K562 (cell line): ENCODE data around the gene PTOV1. TPM values are rescaled to one million over a fixed set of nuclear protein-coding genes. Genes with fewer than 3 reads are reported as not detected.
A peak's percentile ranks its signal among the peaks of the same experiment; 100 is the strongest.

Experiments
- ATAC-seq: fragments of 200-7000 bp; cut with Tn5 transposase; 3 replicates; pipeline ENCODE4 v1.9.1; 2020; ENCODE audit warnings: moderate library complexity
- BruUV-seq: library from RNA; stranded (reverse); fragments of 400-500 nt; replicated peaks from 2 replicates; lab custom pipeline; 2021; lab: Mats Ljungman, UMichigan
- CTCF ChIA-PET: fragments of 300-600 bp; formaldehyde crosslinking; extraction: SDS; loops from one replicate; lab custom pipeline; 2021; ENCODE audit warnings: low intra/inter-chr PET ratio; lab: Yijun Ruan, JAX
- POLR2A ChIA-PET: fragments of 300-600, 350-650 bp; sonication (Branson Sonifier 250); formaldehyde crosslinking; extraction: SDS; loops from one replicate; lab custom pipeline; 2021; ENCODE audit warnings: antibody characterized with exemption, inconsistent platforms; lab: Yijun Ruan, JAX
- DNase-seq, 4 experiments: peaks; one replicate each; pipeline versions ENCODE4 v3.0.0 to v3.0.0-alpha.2; 2011 to 2018; ENCODE audit warnings: low spot score in 3 of 4, mixed read lengths in 3 of 4; ENCODE audit errors: extremely low read depth in 1 of 4
- FAIRE-seq: peaks from 2 replicates; lab custom pipeline; 2011; peaks lifted over from hg19 to GRCh38; lab: Jason Lieb, UNC
- H2AFZ ChIP-seq: 2 replicates; pipeline ENCODE4 v1.6.0; 2011; ENCODE audit warnings: low read depth, low read length, control low read depth, inconsistent platforms
- H3K27ac ChIP-seq: fragments of 200-600 bp; 3 replicates; pipeline ENCODE4 v1.8.0; 2011; ENCODE audit warnings: low read depth, mild to moderate bottlenecking, control low read depth, inconsistent platforms, low read length, moderate library complexity, mixed read lengths; ENCODE audit errors: extremely low read depth
- H3K27me3 ChIP-seq, 2 experiments: fragments of 300-600 bp in 1 of 2; 2 replicates in 1 of 2; 3 replicates in 1 of 2; pipeline versions ENCODE4 v1.6.0 to v1.8.0; 2011; ENCODE audit warnings: inconsistent platforms in 2 of 2, low read length in 2 of 2, mild to moderate bottlenecking in 1 of 2, mixed read lengths in 1 of 2, moderate library complexity in 1 of 2; ENCODE audit not compliant: control insufficient read depth in 2 of 2, insufficient read depth in 2 of 2
- H3K36me3 ChIP-seq: fragments of 300-600 bp; 3 replicates; pipeline ENCODE4 v1.8.0; 2011; ENCODE audit warnings: mild to moderate bottlenecking, low read length, inconsistent platforms; ENCODE audit not compliant: control insufficient read depth, insufficient read depth
- H3K4me1 ChIP-seq, 2 experiments: fragments of 200-600 bp in 1 of 2; replicated peaks in 1 of 2; 2 replicates in 1 of 2; 3 replicates in 1 of 2; pipeline versions ENCODE4 v1.5.1 to v1.8.0; 2011; ENCODE audit warnings: inconsistent platforms in 2 of 2, low read length in 2 of 2, mild to moderate bottlenecking in 1 of 2, mixed read lengths in 1 of 2, moderate library complexity in 1 of 2; ENCODE audit not compliant: control insufficient read depth in 2 of 2, insufficient read depth in 2 of 2
- H3K4me2 ChIP-seq: 2 replicates; pipeline ENCODE4 v1.6.1; 2011; ENCODE audit warnings: low read length, control low read depth, inconsistent platforms, mixed read lengths; ENCODE audit not compliant: insufficient read depth
- H3K4me3 ChIP-seq: fragments of 200-600 bp; sonication (generic), shearing (Covaris generic); 2 replicates; pipeline ENCODE4 v1.5.1; 2016; ENCODE audit warnings: control low read depth, inconsistent platforms
- H3K79me2 ChIP-seq: fragments of 200-600 bp; 3 replicates; pipeline ENCODE4 v1.8.0; 2011; ENCODE audit warnings: low read length, inconsistent platforms; ENCODE audit not compliant: control insufficient read depth, insufficient read depth
- H3K9ac ChIP-seq, 2 experiments: 2 replicates each; pipeline versions ENCODE4 v1.6.0 to v1.6.1; 2011; ENCODE audit warnings: low read depth in 2 of 2, low read length in 2 of 2, control low read depth in 1 of 2, inconsistent platforms in 1 of 2, mild to moderate bottlenecking in 1 of 2, mixed read lengths in 1 of 2; ENCODE audit not compliant: insufficient read depth in 1 of 2
- H3K9me1 ChIP-seq: one replicate; pipeline ENCODE4 v1.6.0; 2011; ENCODE audit warnings: inconsistent platforms, mild to moderate bottlenecking, low read length, moderate library complexity; ENCODE audit not compliant: control insufficient read depth, insufficient read depth
- H3K9me3 ChIP-seq: replicated peaks from 2 replicates; pipeline ENCODE4 v1.5.1; 2011; ENCODE audit warnings: low read depth, low read length, inconsistent platforms; ENCODE audit not compliant: control insufficient read depth, insufficient read depth
- H4K20me1 ChIP-seq: replicated peaks from 2 replicates; pipeline ENCODE4 v1.6.1; 2011; ENCODE audit warnings: low read length, inconsistent platforms, mixed read lengths; ENCODE audit not compliant: control insufficient read depth, insufficient read depth
- ARID1B ChIP-seq: fragments of 450-650 bp; IDR thresholded peaks from 2 replicates; pipeline ENCODE4 v1.6.1; 2016; ENCODE audit warnings: antibody characterized with exemption, mild to moderate bottlenecking, inconsistent platforms
- BCOR ChIP-seq: fragments of 450-650 bp; IDR thresholded peaks from 2 replicates; pipeline ENCODE4 v1.6.1; 2016
- CHD4 ChIP-seq: fragments of 200-600 bp; sonication (generic); IDR thresholded peaks from 3 replicates; pipeline ENCODE4 v1.6.1; 2012; ENCODE audit warnings: low read depth, mild to moderate bottlenecking, mixed read lengths, low read length, inconsistent platforms; ENCODE audit not compliant: insufficient read depth, insufficient replicate concordance, poor library complexity, severe bottlenecking
- HDAC2 ChIP-seq: fragments of 450-650 bp; IDR thresholded peaks from 2 replicates; pipeline ENCODE4 v1.6.1; 2016; ENCODE audit warnings: mild to moderate bottlenecking
- MYC ChIP-seq, 2 experiments: fragments of 250-450 bp in 1 of 2; sonication (Bioruptor Pico) in 1 of 2; IDR thresholded peaks; 2 replicates each; pipeline versions ENCODE4 v1.5.1 to v1.6.1; 2012 to 2021; ENCODE audit warnings: low read depth in 2 of 2, borderline replicate concordance in 1 of 2, improper control_type of control experiment in 1 of 2, low read length in 1 of 2, mild to moderate bottlenecking in 1 of 2, moderate library complexity in 1 of 2
- MYNN ChIP-seq, 2 experiments: sonication (generic); formaldehyde crosslinking in 1 of 2; IDR thresholded peaks; 2 replicates each; pipeline versions ENCODE4 v1.5.0 to v1.6.1; 2016 to 2020; ENCODE audit warnings: antibody characterized with exemption in 1 of 2, missing genetic modification reagents in 1 of 2
- PHF20 ChIP-seq: fragments of 450-650 bp; IDR thresholded peaks from 2 replicates; pipeline ENCODE4 v1.6.1; 2018; ENCODE audit not compliant: partially characterized antibody
- PTBP1 ChIP-seq: fragments of 200-400 bp; formaldehyde crosslinking; IDR thresholded peaks from 2 replicates; pipeline ENCODE4 v1.6.1; 2017; ENCODE audit warnings: low read depth, low read length
- RBM25 ChIP-seq: fragments of 200-400 bp; formaldehyde crosslinking; IDR thresholded peaks from 2 replicates; pipeline ENCODE4 v1.6.1; 2018; ENCODE audit warnings: low read length, low read depth, moderate library complexity; ENCODE audit not compliant: severe bottlenecking
- SP1 ChIP-seq: sonication (generic); formaldehyde crosslinking; IDR thresholded peaks from 2 replicates; pipeline ENCODE4 v1.8.1; 2022; ENCODE audit warnings: mild to moderate bottlenecking, missing genetic modification reagents
- ZKSCAN1 ChIP-seq: fragments of 150-350 bp; IDR thresholded peaks from 2 replicates; pipeline ENCODE4 v1.6.1; 2016; ENCODE audit warnings: low read depth, low read length
- ZNF766 ChIP-seq: fragments of 200-800 bp; sonication (Bioruptor generic); conservative IDR thresholded peaks from 2 replicates; pipeline ENCODE4 v1.6.1; 2016; ENCODE audit warnings: missing genetic modification characterization, missing compliant biosample characterization
- WGBS: fragments of 100-300 bp; shearing (Covaris generic); methylation state at CpG from one replicate; pipeline ENCODE4 v1.1.6; 2016; ENCODE audit warnings: low coverage, mixed read lengths; ENCODE audit not compliant: insufficient coverage; ENCODE audit errors: missing lambda C conversion rate; 5-methylcytosine and 5-hydroxymethylcytosine counted together
- in situ Hi-C: fragments of 300-500 bp; cut with MboI; formaldehyde crosslinking; loops from 4 replicates; pipeline ENCODE4 v1.15.0; 2018; ENCODE audit warnings: inconsistent platforms, mixed read lengths
- intact Hi-C: fragments of 100-400 bp; cut with micrococcal nuclease; formaldehyde crosslinking; loops from 2 replicates; pipeline ENCODE4 v1.14.2; 2022
- polyA plus RNA-seq, 8 experiments: library from polyadenylated mRNA; depleted of rRNA in 4 of 8; stranded (reverse) in 5 of 8; unstranded in 3 of 8; fragments of >200 nt; fragmentation: Nextera tagmentation in 2 of 8; fragmentation: Illumina TruSeq in 1 of 8; extraction: Ambion mirVana in 2 of 8; extraction: Trizol in 1 of 8; gene quantifications; 2 replicates each; pipeline versions ENCODE4 v1.2.1 to v1.2.3, GENCODE V29; 2011 to 2014; ENCODE audit warnings: inconsistent platforms in 1 of 8, missing spikeins in 1 of 8
- total RNA-seq, 7 experiments: library from RNA; depleted of rRNA in 6 of 7; stranded (reverse); fragments of >200 nt in 6 of 7; fragmentation: Illumina TruSeq in 2 of 7; extraction: Trizol in 2 of 7; gene quantifications; 2 replicates each; pipeline versions ENCODE4 v1.2.1 to v1.2.3, GENCODE V29; 2011 to 2021; ENCODE audit warnings: low replicate concordance in 1 of 7
- TF ChIP-seq, protein P1 (sequence below): IDR thresholded peaks from 2 replicates; pipeline ENCODE4 v1.6.1; 2016; ENCODE audit warnings: missing genetic modification characterization, missing compliant biosample characterization
- TF ChIP-seq, protein P2 (sequence below): fragments of 200-800 bp; sonication (Bioruptor generic); IDR thresholded peaks from 2 replicates; pipeline ENCODE4 v1.6.1; 2017; ENCODE audit warnings: missing genetic modification characterization, missing compliant biosample characterization
- TF ChIP-seq, protein P3 (sequence below), 2 experiments: IDR thresholded peaks; 2 replicates each; pipeline ENCODE4 v1.6.1; 2012; ENCODE audit warnings: improper control_type of control experiment in 2 of 2, low read depth in 2 of 2, low read length in 2 of 2, borderline replicate concordance in 1 of 2

Gene PTOV1
- total and polyA plus RNA-seq, 9 of the 15 experiments (the other 6 are each of a cell fraction or from before 2014, with no cell fraction given), result 4.9 to 169 (median 43.5) TPM

DNA sequence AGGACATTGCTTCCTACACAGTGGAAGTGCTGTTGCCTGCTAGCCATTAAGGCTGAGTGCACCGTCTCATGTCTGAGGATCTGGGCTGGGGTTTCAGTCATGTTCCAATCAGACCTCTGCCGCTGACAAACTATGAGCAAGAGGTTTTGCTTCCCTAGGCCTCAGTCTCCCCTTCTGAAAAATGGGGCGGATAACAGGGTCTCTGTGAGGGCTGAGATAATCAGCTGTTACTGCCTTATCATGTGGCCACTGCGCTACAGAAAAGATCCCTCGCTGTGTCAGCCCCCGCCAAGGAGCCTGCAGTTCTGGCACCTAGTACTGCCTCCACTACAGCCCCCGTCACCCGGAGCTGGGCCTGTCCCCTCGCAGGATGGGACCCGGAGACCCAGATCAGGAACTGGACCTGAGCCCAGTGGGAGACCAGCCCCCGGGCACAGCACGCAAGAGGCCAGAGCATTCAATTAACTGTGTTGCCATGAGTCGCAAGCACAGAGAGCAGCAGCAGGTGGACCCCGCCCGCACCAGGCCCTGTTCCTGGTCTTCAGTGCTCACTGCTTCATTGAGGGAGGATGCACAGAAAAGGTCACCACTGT, 19.4 kb downstream of the PTOV1 start:
- CTCF ChIA-PET, result no interaction called here
- Histone ChIP-seq H3K79me2 (peaks cover 45% of the 10 kb centered on the region), H3K9ac (peak overlapping the region; percentile 62 to 94), H3K4me2 (peak overlapping the region; percentile 90), H3K36me3 (peaks cover 44% of the 10 kb centered on the region), H3K27ac (peak overlapping the region; percentile 70), H3K9me1 (peaks cover 4% of the 10 kb centered on the region), H3K27me3 (no peaks in the 10 kb centered on the region), H3K4me1 (peaks cover 36 to 87% of the 10 kb centered on the region in 2 experiments), H2AFZ (peak overlapping the region; percentile 81), H3K9me3 (no peaks in the 10 kb centered on the region), H3K4me3 (peak overlapping the region; percentile 47), H4K20me1 (peaks cover 9% of the 10 kb centered on the region; the same call in 1 of the 2 replicates)
- 30% methylated on average over 15 of the region's 15 CpGs for WGBS
- POLR2A ChIA-PET, result interaction anchor here (0.6 to 1.9 kb wide), 3 partner anchors 13 to 74 kb away, joined by 4 to 5 read pairs (median 4); partner anchors contain the start of genes ATF5 and NUP62
- FAIRE-seq (peak; percentile 65), DNase-seq (peak in 2 of 4 experiments; percentile 9 to 62), ATAC-seq (no peak)
- intact Hi-C loops, result loop anchor here (10.0 kb wide), 1 partner anchor 156 kb away; no protein-coding TSS in a partner anchor
- in situ Hi-C loops, result loop anchor here (10.0 kb wide), 1 partner anchor 376 kb away; the partner anchor contains the start of gene RPS11
- no TSS peak for BruUV-seq
- TF ChIP-seq CHD4 (peak; percentile 87), PHF20 (peak; percentile 35), SP1 (CRISPR knock-in tag) (no peak; the same call in 1 of the 2 replicates), HDAC2 (peak; percentile 76; the same call in 1 of the 2 replicates), RBM25 (peak; percentile 73), ARID1B (peak; percentile 53), ZKSCAN1 (0 out of 2 replicates have a peak, but pooled peaks have one; percentile 8), MYC (IDR thresholded peaks at IDR 0.05; ENCODE audit: low read depth, low read length) (0 out of 2 replicates have a peak, but pooled peaks have one; percentile 6), MYC (CRISPR knock-in tag; IDR thresholded peaks at IDR 0.05; ENCODE audit: borderline replicate concordance, low read depth) (no peak), ZNF766 (CRISPR knock-in tag) (0 out of 2 replicates have a peak, but pooled peaks have one; percentile 4), MYNN (IDR thresholded peaks at IDR 0.05) (0 out of 2 replicates have a peak, but pooled peaks have one; percentile 25), MYNN (CRISPR knock-in tag; IDR thresholded peaks at IDR 0.05) (no peak), PTBP1 (peak; percentile 83; the same call in 1 of the 2 replicates), BCOR (peak; percentile 94)
- TF ChIP-seq, protein P1, sequence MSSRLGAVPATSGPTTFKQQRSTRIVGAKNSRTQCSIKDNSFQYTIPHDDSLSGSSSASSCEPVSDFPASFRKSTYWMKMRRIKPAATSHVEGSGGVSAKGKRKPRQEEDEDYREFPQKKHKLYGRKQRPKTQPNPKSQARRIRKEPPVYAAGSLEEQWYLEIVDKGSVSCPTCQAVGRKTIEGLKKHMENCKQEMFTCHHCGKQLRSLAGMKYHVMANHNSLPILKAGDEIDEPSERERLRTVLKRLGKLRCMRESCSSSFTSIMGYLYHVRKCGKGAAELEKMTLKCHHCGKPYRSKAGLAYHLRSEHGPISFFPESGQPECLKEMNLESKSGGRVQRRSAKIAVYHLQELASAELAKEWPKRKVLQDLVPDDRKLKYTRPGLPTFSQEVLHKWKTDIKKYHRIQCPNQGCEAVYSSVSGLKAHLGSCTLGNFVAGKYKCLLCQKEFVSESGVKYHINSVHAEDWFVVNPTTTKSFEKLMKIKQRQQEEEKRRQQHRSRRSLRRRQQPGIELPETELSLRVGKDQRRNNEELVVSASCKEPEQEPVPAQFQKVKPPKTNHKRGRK (tag), result no peak
- TF ChIP-seq, protein P2, sequence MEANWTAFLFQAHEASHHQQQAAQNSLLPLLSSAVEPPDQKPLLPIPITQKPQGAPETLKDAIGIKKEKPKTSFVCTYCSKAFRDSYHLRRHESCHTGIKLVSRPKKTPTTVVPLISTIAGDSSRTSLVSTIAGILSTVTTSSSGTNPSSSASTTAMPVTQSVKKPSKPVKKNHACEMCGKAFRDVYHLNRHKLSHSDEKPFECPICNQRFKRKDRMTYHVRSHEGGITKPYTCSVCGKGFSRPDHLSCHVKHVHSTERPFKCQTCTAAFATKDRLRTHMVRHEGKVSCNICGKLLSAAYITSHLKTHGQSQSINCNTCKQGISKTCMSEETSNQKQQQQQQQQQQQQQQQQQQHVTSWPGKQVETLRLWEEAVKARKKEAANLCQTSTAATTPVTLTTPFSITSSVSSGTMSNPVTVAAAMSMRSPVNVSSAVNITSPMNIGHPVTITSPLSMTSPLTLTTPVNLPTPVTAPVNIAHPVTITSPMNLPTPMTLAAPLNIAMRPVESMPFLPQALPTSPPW, result no peak
- TF ChIP-seq, protein P3, sequence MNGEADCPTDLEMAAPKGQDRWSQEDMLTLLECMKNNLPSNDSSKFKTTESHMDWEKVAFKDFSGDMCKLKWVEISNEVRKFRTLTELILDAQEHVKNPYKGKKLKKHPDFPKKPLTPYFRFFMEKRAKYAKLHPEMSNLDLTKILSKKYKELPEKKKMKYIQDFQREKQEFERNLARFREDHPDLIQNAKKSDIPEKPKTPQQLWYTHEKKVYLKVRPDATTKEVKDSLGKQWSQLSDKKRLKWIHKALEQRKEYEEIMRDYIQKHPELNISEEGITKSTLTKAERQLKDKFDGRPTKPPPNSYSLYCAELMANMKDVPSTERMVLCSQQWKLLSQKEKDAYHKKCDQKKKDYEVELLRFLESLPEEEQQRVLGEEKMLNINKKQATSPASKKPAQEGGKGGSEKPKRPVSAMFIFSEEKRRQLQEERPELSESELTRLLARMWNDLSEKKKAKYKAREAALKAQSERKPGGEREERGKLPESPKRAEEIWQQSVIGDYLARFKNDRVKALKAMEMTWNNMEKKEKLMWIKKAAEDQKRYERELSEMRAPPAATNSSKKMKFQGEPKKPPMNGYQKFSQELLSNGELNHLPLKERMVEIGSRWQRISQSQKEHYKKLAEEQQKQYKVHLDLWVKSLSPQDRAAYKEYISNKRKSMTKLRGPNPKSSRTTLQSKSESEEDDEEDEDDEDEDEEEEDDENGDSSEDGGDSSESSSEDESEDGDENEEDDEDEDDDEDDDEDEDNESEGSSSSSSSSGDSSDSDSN (IDR thresholded peaks at IDR 0.05; ENCODE audit: borderline replicate concordance in 1 of 2, low read depth in 2 of 2, low read length in 2 of 2), result 0 out of 4 replicates have a peak, but pooled peaks of 1 of the 2 experiments have one; percentile 41
